Uterus (tissue), 2 donors: Measurements from ENCODE around the gene TDP1.

Experiments
- CTCF ChIP-seq, 4 experiments: fragments of 200-600 bp in 2 of 4; fragments of 450-650 bp in 2 of 4; sonication (generic) in 2 of 4; IDR thresholded peaks; one replicate each; pipeline ENCODE4 v1.5.1; 2016 to 2019; ENCODE audit warnings: antibody characterized with exemption in 4 of 4, mild to moderate bottlenecking in 2 of 4, moderate library complexity in 1 of 4
- POLR2A ChIP-seq, 2 donors: fragments of 450-650 bp; IDR thresholded peaks; one replicate each; pipeline ENCODE4 v1.6.1; 2016; ENCODE audit warnings: antibody characterized with exemption in 2 of 2, mild to moderate bottlenecking in 1 of 2, moderate library complexity in 1 of 2

- TF ChIP-seq CTCF (IDR thresholded peaks at IDR 0.05) (no peak), POLR2A (IDR thresholded peaks at IDR 0.05) (no peak)
These were observed 138.3 kb downstream of the TDP1 start for GRCh38 chr14:90093942-90094595.
